Liver (tissue), 9 donors: ENCODE measurements around the gene MYH7B. TPM values are rescaled to one million over a fixed set of nuclear protein-coding genes. Genes with fewer than 3 reads are reported as not detected.

ENCODE experiments used
- DNase-seq: peaks from one replicate; pipeline ENCODE4 v3.0.0-alpha.2; 2017; ENCODE audit warnings: low spot score
- H3K27ac ChIP-seq, 2 donors: one replicate each; pipeline ENCODE4 v1.7.0; 2013; ENCODE audit warnings: inconsistent platforms in 2 of 2, low read length in 2 of 2, control low read depth in 1 of 2, low read depth in 1 of 2, mild to moderate bottlenecking in 1 of 2
- H3K27me3 ChIP-seq, 4 donors: one replicate each; pipeline versions ENCODE4 v1.6.1 to v1.7.0; 2013; ENCODE audit warnings: low read length in 3 of 4, inconsistent platforms in 1 of 4, mild to moderate bottlenecking in 1 of 4, moderate library complexity in 1 of 4; ENCODE audit not compliant: control insufficient read depth in 4 of 4, insufficient read depth in 4 of 4
- H3K36me3 ChIP-seq, 4 donors: one replicate each; pipeline versions ENCODE4 v1.6.1 to v1.7.0; 2013; ENCODE audit warnings: low read length in 3 of 4, mild to moderate bottlenecking in 3 of 4, low read depth in 1 of 4, moderate library complexity in 1 of 4; ENCODE audit not compliant: control insufficient read depth in 4 of 4, insufficient read depth in 3 of 4
- H3K4me1 ChIP-seq, 4 donors: one replicate each; pipeline versions ENCODE4 v1.6.1 to v1.7.0; 2013; ENCODE audit warnings: low read length in 3 of 4, mild to moderate bottlenecking in 3 of 4, moderate library complexity in 1 of 4; ENCODE audit not compliant: control insufficient read depth in 4 of 4, insufficient read depth in 4 of 4
- H3K4me3 ChIP-seq, 3 donors: one replicate each; pipeline versions ENCODE4 v1.6.1 to v1.7.0; 2013; ENCODE audit warnings: low read length in 3 of 3, control low read depth in 1 of 3, low read depth in 1 of 3, mild to moderate bottlenecking in 1 of 3
- H3K9ac ChIP-seq, 2 donors: one replicate each; pipeline ENCODE4 v1.7.0; 2013; ENCODE audit warnings: low read length in 2 of 2, mild to moderate bottlenecking in 2 of 2, moderate library complexity in 2 of 2, control low read depth in 1 of 2, low read depth in 1 of 2
- H3K9me3 ChIP-seq, 4 donors: one replicate each; pipeline versions ENCODE4 v1.6.1 to v1.7.0; 2013; ENCODE audit warnings: low read length in 3 of 4; ENCODE audit not compliant: control insufficient read depth in 4 of 4
- EGR1 ChIP-seq, 2 donors: IDR thresholded peaks; 2 replicates each; pipeline ENCODE4 v1.6.1; 2016 to 2018; ENCODE audit warnings: antibody characterized with exemption in 2 of 2, low read depth in 2 of 2
- FOXA1 ChIP-seq: IDR thresholded peaks from 2 replicates; pipeline ENCODE4 v1.6.1; 2016; ENCODE audit warnings: antibody characterized with exemption
- FOXA2 ChIP-seq: IDR thresholded peaks from 2 replicates; pipeline ENCODE4 v1.6.1; 2016; ENCODE audit warnings: antibody characterized with exemption
- GABPA ChIP-seq, 2 donors: IDR thresholded peaks in 1 of 2; conservative IDR thresholded peaks in 1 of 2; 2 replicates each; pipeline ENCODE4 v1.6.1; 2016; ENCODE audit warnings: antibody characterized with exemption in 2 of 2, mild to moderate bottlenecking in 1 of 2, moderate library complexity in 1 of 2
- HNF4A ChIP-seq, 2 donors: conservative IDR thresholded peaks; 2 replicates each; pipeline ENCODE4 v1.6.1; 2016; ENCODE audit warnings: antibody characterized with exemption in 2 of 2, mild to moderate bottlenecking in 2 of 2
- HNF4G ChIP-seq: IDR thresholded peaks from 2 replicates; pipeline ENCODE4 v1.6.1; 2016; ENCODE audit warnings: antibody characterized with exemption
- JUND ChIP-seq, 2 donors: IDR thresholded peaks; 2 replicates each; pipeline ENCODE4 v1.6.1; 2016; ENCODE audit warnings: antibody characterized with exemption in 2 of 2
- RAD21 ChIP-seq, 2 donors: IDR thresholded peaks; 2 replicates each; pipeline ENCODE4 v1.6.1; 2016; ENCODE audit warnings: antibody characterized with exemption in 2 of 2, mild to moderate bottlenecking in 2 of 2
- RXRA ChIP-seq, 2 donors: IDR thresholded peaks; 2 replicates each; pipeline ENCODE4 v1.6.1; 2017 to 2018; ENCODE audit warnings: antibody characterized with exemption in 2 of 2, mild to moderate bottlenecking in 1 of 2
- SP1 ChIP-seq: IDR thresholded peaks from 2 replicates; pipeline ENCODE4 v1.6.1; 2018; ENCODE audit warnings: antibody characterized with exemption, mild to moderate bottlenecking
- YY1 ChIP-seq: IDR thresholded peaks from 2 replicates; pipeline ENCODE4 v1.6.1; 2016; ENCODE audit warnings: antibody characterized with exemption, mild to moderate bottlenecking
- WGBS: extraction: QIAGEN DNeasy Blood & Tissue Kit; methylation state at CpG from one replicate; pipeline ENCODE4 v1.1.7; 2013; 5-methylcytosine and 5-hydroxymethylcytosine counted together
- polyA plus RNA-seq, 2 donors: library from polyadenylated mRNA; stranded (reverse) in 1 of 2; unstranded in 1 of 2; fragments of 200-250 nt in 1 of 2; fragments of >200 nt in 1 of 2; fragmentation: Nextera tagmentation in 1 of 2; extraction: Ambion mirVana in 1 of 2; gene quantifications; one replicate each; pipeline versions ENCODE4 v1.2.1 to v1.2.3, GENCODE V29; 2013 to 2015
- total RNA-seq, 2 donors: library from RNA; depleted of rRNA; stranded (reverse); fragments of >200 nt; gene quantifications; one replicate each; pipeline ENCODE4 v1.2.3, GENCODE V29; 2014
- TF ChIP-seq, protein P1 (sequence below): IDR thresholded peaks from 2 replicates; pipeline ENCODE4 v1.6.1; 2016; ENCODE audit warnings: antibody characterized with exemption
- TF ChIP-seq, protein P2 (sequence below): IDR thresholded peaks from 2 replicates; pipeline ENCODE4 v1.6.1; 2016; ENCODE audit warnings: antibody characterized with exemption
- TF ChIP-seq, protein P3 (sequence below): fragments of 150-350 bp; IDR thresholded peaks from 2 replicates; pipeline ENCODE4 v1.5.1; 2017; ENCODE audit warnings: improper control_type of control experiment, low read depth, low read length; ENCODE audit not compliant: missing input control
- TF ChIP-seq, protein P4 (sequence below): IDR thresholded peaks from 2 replicates; pipeline ENCODE4 v1.6.1; 2016; ENCODE audit warnings: antibody characterized with exemption
- TF ChIP-seq, protein P5 (sequence below): IDR thresholded peaks from 2 replicates; pipeline ENCODE4 v1.6.1; 2016; ENCODE audit warnings: antibody characterized with exemption, mild to moderate bottlenecking
- donor health status: healthy.
- donor health status: healthy.
- donor health status: healthy.
- donor health status: healthy.
- donor health status: healthy.

MYH7B gene
- total and polyA plus RNA-seq, 4 donors, result 0.12 to 0.33 (median 0.24) TPM

DNA sequence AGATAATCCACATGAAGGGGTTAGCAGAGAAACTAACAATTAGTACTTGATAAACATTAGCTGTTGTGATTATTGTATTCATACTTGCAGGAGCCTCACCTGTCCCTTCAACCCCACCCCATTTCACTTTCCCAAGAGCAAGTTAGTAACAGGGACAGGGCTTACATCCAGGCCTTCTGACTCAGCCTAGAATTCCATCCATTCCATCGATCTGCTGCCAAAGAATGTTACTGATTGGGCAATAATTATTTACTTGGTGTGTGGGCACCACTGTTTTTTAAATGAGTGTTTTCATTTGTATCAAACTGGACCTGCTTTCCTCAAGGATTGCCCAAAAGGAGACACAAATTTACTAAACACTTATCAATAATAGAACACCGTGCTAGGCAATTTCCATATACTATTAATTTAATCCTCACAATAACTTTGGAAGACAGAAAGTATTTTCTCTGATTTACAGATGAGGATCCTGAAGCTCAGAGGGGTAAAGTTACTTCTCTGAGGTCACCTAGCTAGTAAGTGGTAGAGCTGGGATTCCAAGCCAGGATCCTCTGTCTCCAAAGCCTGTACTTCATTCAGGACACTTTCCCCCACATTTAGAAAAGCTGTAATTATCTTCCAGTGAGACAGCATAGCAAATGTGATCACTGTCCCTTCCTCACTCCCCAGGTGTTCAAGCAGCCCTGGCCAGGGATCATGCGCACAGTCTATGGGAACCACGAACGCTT lies 32.9 kb upstream of the MYH7B start:
- Histone ChIP-seq H3K9me3 (no peaks in the 10 kb centered on the region), H3K36me3 (peaks cover 9 to 63% (median 53%) of the 10 kb centered on the region in 4 donors), H3K27me3 (no peaks in the 10 kb centered on the region), H3K27ac (peak overlapping the region; percentile 33 to 69), H3K4me1 (peaks cover 2 to 20% (median 13%) of the 10 kb centered on the region in 4 donors), H3K9ac (no peak overlapping the region), H3K4me3 (no peak overlapping the region)
- DNase-seq, result no peak
- TF ChIP-seq, protein P1, sequence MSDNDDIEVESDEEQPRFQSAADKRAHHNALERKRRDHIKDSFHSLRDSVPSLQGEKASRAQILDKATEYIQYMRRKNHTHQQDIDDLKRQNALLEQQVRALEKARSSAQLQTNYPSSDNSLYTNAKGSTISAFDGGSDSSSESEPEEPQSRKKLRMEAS, result peak; percentile 32
- TF ChIP-seq RXRA (IDR thresholded peaks at IDR 0.05) (peak; percentile 62 to 75), YY1 (peak; percentile 45), GABPA (IDR thresholded peaks at IDR 0.05 in 1 of 2, conservative IDR thresholded peaks at IDR 0.05 in 1 of 2) (no peak), HNF4G (no peak), RAD21 (IDR thresholded peaks at IDR 0.05) (peak; percentile 41 to 62), JUND (IDR thresholded peaks at IDR 0.05) (peak; percentile 84 to 95), FOXA2 (peak; percentile 59), EGR1 (IDR thresholded peaks at IDR 0.05; ENCODE audit: low read depth in 2 of 2) (peak in 1 of 2 donors; percentile 15), HNF4A (conservative IDR thresholded peaks at IDR 0.05) (peak; percentile 70 to 77), SP1 (peak; percentile 53), FOXA1 (peak; percentile 23)
- TF ChIP-seq, protein P2, sequence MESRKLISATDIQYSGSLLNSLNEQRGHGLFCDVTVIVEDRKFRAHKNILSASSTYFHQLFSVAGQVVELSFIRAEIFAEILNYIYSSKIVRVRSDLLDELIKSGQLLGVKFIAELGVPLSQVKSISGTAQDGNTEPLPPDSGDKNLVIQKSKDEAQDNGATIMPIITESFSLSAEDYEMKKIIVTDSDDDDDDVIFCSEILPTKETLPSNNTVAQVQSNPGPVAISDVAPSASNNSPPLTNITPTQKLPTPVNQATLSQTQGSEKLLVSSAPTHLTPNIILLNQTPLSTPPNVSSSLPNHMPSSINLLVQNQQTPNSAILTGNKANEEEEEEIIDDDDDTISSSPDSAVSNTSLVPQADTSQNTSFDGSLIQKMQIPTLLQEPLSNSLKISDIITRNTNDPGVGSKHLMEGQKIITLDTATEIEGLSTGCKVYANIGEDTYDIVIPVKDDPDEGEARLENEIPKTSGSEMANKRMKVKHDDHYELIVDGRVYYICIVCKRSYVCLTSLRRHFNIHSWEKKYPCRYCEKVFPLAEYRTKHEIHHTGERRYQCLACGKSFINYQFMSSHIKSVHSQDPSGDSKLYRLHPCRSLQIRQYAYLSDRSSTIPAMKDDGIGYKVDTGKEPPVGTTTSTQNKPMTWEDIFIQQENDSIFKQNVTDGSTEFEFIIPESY, result peak; percentile 42
- TF ChIP-seq, protein P3, sequence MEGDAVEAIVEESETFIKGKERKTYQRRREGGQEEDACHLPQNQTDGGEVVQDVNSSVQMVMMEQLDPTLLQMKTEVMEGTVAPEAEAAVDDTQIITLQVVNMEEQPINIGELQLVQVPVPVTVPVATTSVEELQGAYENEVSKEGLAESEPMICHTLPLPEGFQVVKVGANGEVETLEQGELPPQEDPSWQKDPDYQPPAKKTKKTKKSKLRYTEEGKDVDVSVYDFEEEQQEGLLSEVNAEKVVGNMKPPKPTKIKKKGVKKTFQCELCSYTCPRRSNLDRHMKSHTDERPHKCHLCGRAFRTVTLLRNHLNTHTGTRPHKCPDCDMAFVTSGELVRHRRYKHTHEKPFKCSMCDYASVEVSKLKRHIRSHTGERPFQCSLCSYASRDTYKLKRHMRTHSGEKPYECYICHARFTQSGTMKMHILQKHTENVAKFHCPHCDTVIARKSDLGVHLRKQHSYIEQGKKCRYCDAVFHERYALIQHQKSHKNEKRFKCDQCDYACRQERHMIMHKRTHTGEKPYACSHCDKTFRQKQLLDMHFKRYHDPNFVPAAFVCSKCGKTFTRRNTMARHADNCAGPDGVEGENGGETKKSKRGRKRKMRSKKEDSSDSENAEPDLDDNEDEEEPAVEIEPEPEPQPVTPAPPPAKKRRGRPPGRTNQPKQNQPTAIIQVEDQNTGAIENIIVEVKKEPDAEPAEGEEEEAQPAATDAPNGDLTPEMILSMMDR, result no peak
- TF ChIP-seq, protein P4, sequence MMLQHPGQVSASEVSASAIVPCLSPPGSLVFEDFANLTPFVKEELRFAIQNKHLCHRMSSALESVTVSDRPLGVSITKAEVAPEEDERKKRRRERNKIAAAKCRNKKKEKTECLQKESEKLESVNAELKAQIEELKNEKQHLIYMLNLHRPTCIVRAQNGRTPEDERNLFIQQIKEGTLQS, result peak; percentile 63
- TF ChIP-seq, protein P5, sequence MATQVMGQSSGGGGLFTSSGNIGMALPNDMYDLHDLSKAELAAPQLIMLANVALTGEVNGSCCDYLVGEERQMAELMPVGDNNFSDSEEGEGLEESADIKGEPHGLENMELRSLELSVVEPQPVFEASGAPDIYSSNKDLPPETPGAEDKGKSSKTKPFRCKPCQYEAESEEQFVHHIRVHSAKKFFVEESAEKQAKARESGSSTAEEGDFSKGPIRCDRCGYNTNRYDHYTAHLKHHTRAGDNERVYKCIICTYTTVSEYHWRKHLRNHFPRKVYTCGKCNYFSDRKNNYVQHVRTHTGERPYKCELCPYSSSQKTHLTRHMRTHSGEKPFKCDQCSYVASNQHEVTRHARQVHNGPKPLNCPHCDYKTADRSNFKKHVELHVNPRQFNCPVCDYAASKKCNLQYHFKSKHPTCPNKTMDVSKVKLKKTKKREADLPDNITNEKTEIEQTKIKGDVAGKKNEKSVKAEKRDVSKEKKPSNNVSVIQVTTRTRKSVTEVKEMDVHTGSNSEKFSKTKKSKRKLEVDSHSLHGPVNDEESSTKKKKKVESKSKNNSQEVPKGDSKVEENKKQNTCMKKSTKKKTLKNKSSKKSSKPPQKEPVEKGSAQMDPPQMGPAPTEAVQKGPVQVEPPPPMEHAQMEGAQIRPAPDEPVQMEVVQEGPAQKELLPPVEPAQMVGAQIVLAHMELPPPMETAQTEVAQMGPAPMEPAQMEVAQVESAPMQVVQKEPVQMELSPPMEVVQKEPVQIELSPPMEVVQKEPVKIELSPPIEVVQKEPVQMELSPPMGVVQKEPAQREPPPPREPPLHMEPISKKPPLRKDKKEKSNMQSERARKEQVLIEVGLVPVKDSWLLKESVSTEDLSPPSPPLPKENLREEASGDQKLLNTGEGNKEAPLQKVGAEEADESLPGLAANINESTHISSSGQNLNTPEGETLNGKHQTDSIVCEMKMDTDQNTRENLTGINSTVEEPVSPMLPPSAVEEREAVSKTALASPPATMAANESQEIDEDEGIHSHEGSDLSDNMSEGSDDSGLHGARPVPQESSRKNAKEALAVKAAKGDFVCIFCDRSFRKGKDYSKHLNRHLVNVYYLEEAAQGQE, result peak; percentile 49
- 73% methylated on average over 5 of the region's 5 CpGs for WGBS
